Measurements from ENCODE around the gene TK2.

TK2 gene

GRCh38 chr16:66539623-66540469 lies 10.1 kb downstream of the TK2 start:
- peaks cover 2 to 6% of the 10 kb centered on the region in 2 donors for H3K4me1 ChIP-seq (ENCODE audit: control insufficient read depth in 2 of 2, insufficient read depth in 1 of 2, low read depth in 1 of 2, low read length in 2 of 2)

GRCh38 chr16:66538910-66539309 lies 11.0 kb downstream of the TK2 start:
- no peak overlapping the region for H3K27ac ChIP-seq (replicated peaks; ENCODE audit: low read length)
- H3K9me3 ChIP-seq (replicated peaks in 1 of 2; ENCODE audit: control insufficient read depth in 2 of 2, insufficient read depth in 1 of 2, low read depth in 1 of 2, low read length in 2 of 2) = no peaks in the 10 kb centered on the region
- H4K8ac ChIP-seq (ENCODE audit: low read depth, low read length) = no peak overlapping the region
- no peak for DNase-seq (ENCODE audit: low spot score)
- H3K9ac ChIP-seq (ENCODE audit: low read depth, low read length, poor library complexity) = no peak overlapping the region
- no peak overlapping the region for H3K23ac ChIP-seq (ENCODE audit: low read depth, low read length, poor library complexity)
- H3K36me3 ChIP-seq (replicated peaks in 1 of 2; ENCODE audit: control insufficient read depth in 2 of 2, insufficient read depth in 2 of 2, low read length in 2 of 2) = peaks cover 0 to 55% of the 10 kb centered on the region in 2 donors
- no CpG with 5 or more reads among the region's 5 CpGs for WGBS, 2 donors (ENCODE audit: extremely low coverage in 2 of 2, insufficient read length in 2 of 2, insufficient replicate concordance in 1 of 2)
- H2BK5ac ChIP-seq (ENCODE audit: low read length) = no peak overlapping the region
- no peak overlapping the region for H2BK12ac ChIP-seq (ENCODE audit: low read length)
- H3K4me1 ChIP-seq (ENCODE audit: control insufficient read depth in 2 of 2, insufficient read depth in 1 of 2, low read depth in 1 of 2, low read length in 2 of 2) = peaks cover 2 to 6% of the 10 kb centered on the region in 2 donors
- no peak overlapping the region for H2AK5ac ChIP-seq (ENCODE audit: low read depth, low read length)
- no peak overlapping the region for H2BK15ac ChIP-seq (ENCODE audit: low read length)
- H3K4me3 ChIP-seq (ENCODE audit: low read length in 2 of 2) = no peak overlapping the region
- no peak overlapping the region for H3K4me2 ChIP-seq (ENCODE audit: insufficient read depth, low read length, poor library complexity, severe bottlenecking)
- no peak overlapping the region for H2AFZ ChIP-seq (ENCODE audit: low read length)
- no peak overlapping the region for H4K91ac ChIP-seq (ENCODE audit: low read depth, low read length, poor library complexity)
- no peak overlapping the region for H2BK120ac ChIP-seq (ENCODE audit: low read depth, low read length)
- H3K14ac ChIP-seq (ENCODE audit: low read length) = no peak overlapping the region
- H3K27me3 ChIP-seq (ENCODE audit: control insufficient read depth in 3 of 3, insufficient read depth in 3 of 3, low read depth in 1 of 3, low read length in 3 of 3) = no peaks in the 10 kb centered on the region
- no peak overlapping the region for H3K4ac ChIP-seq (ENCODE audit: low read length)
- H3K79me1 ChIP-seq (ENCODE audit: low read depth, low read length) = no peaks in the 10 kb centered on the region
- no peak overlapping the region for H3K18ac ChIP-seq (ENCODE audit: low read length)

More at GRCh38 chr16:66539623-66540469, 10.1 kb downstream of the TK2 start:
- Histone ChIP-seq H2BK15ac (ENCODE audit: low read length) (no peak overlapping the region), H3K79me1 (ENCODE audit: low read depth, low read length) (no peaks in the 10 kb centered on the region), H3K27me3 (ENCODE audit: control insufficient read depth in 3 of 3, insufficient read depth in 3 of 3, low read depth in 1 of 3, low read length in 3 of 3) (no peaks in the 10 kb centered on the region), H4K91ac (ENCODE audit: low read depth, low read length, poor library complexity) (no peak overlapping the region), H3K36me3 (replicated peaks in 1 of 2; ENCODE audit: control insufficient read depth in 2 of 2, insufficient read depth in 2 of 2, low read length in 2 of 2) (peaks cover 0 to 47% of the 10 kb centered on the region in 2 donors), H2BK5ac (ENCODE audit: low read length) (no peak overlapping the region), H3K23ac (ENCODE audit: low read depth, low read length, poor library complexity) (no peak overlapping the region), H3K27ac (replicated peaks; ENCODE audit: low read length) (no peak overlapping the region), H3K18ac (ENCODE audit: low read length) (no peak overlapping the region), H2BK12ac (ENCODE audit: low read length) (no peak overlapping the region), H3K9ac (ENCODE audit: low read depth, low read length, poor library complexity) (no peak overlapping the region), H2AK5ac (ENCODE audit: low read depth, low read length) (no peak overlapping the region), H3K4me2 (ENCODE audit: insufficient read depth, low read length, poor library complexity, severe bottlenecking) (no peak overlapping the region), H4K8ac (ENCODE audit: low read depth, low read length) (no peak overlapping the region), H2AFZ (ENCODE audit: low read length) (no peak overlapping the region), H3K4ac (ENCODE audit: low read length) (no peak overlapping the region), H3K4me3 (ENCODE audit: low read length in 2 of 2) (no peak overlapping the region), H3K14ac (ENCODE audit: low read length) (no peak overlapping the region), H3K9me3 (replicated peaks in 1 of 2; ENCODE audit: control insufficient read depth in 2 of 2, insufficient read depth in 1 of 2, low read depth in 1 of 2, low read length in 2 of 2) (no peaks in the 10 kb centered on the region), H2BK120ac (ENCODE audit: low read depth, low read length) (no peak overlapping the region)
- DNase-seq (ENCODE audit: low spot score) = no peak
- WGBS, 2 donors (ENCODE audit: extremely low coverage in 2 of 2, insufficient read length in 2 of 2, insufficient replicate concordance in 1 of 2) = no CpG with 5 or more reads among the region's 3 CpGs

GRCh38 chr16:66537236-66537635 lies 12.7 kb downstream of the TK2 start:
- H2AFZ ChIP-seq (ENCODE audit: low read length) = no peak overlapping the region
- no CpG with 5 or more reads among the region's 2 CpGs for WGBS, 2 donors (ENCODE audit: extremely low coverage in 2 of 2, insufficient read length in 2 of 2, insufficient replicate concordance in 1 of 2)
- no peak overlapping the region for H4K91ac ChIP-seq (ENCODE audit: low read depth, low read length, poor library complexity)
- no peak overlapping the region for H4K8ac ChIP-seq (ENCODE audit: low read depth, low read length)
- H3K4me2 ChIP-seq (ENCODE audit: insufficient read depth, low read length, poor library complexity, severe bottlenecking) = no peak overlapping the region
- no peaks in the 10 kb centered on the region for H3K9me3 ChIP-seq (replicated peaks in 1 of 2; ENCODE audit: control insufficient read depth in 2 of 2, insufficient read depth in 1 of 2, low read depth in 1 of 2, low read length in 2 of 2)
- no peaks in the 10 kb centered on the region for H3K79me1 ChIP-seq (ENCODE audit: low read depth, low read length)
- peaks cover 0 to 52% of the 10 kb centered on the region in 2 donors for H3K36me3 ChIP-seq (replicated peaks in 1 of 2; ENCODE audit: control insufficient read depth in 2 of 2, insufficient read depth in 2 of 2, low read length in 2 of 2)
- H3K27me3 ChIP-seq (ENCODE audit: control insufficient read depth in 3 of 3, insufficient read depth in 3 of 3, low read depth in 1 of 3, low read length in 3 of 3) = no peaks in the 10 kb centered on the region
- no peak overlapping the region for H3K23ac ChIP-seq (ENCODE audit: low read depth, low read length, poor library complexity)
- H3K9ac ChIP-seq (ENCODE audit: low read depth, low read length, poor library complexity) = peak overlapping the region; percentile 61
- no peak overlapping the region for H3K4me3 ChIP-seq (ENCODE audit: low read length in 2 of 2)
- no peak overlapping the region for H2BK15ac ChIP-seq (ENCODE audit: low read length)
- no peak overlapping the region for H3K4ac ChIP-seq (ENCODE audit: low read length)
- H2BK12ac ChIP-seq (ENCODE audit: low read length) = no peak overlapping the region
- peaks cover 2 to 3% of the 10 kb centered on the region in 2 donors for H3K4me1 ChIP-seq (ENCODE audit: control insufficient read depth in 2 of 2, insufficient read depth in 1 of 2, low read depth in 1 of 2, low read length in 2 of 2)
- H3K18ac ChIP-seq (ENCODE audit: low read length) = no peak overlapping the region
- H2BK5ac ChIP-seq (ENCODE audit: low read length) = no peak overlapping the region
- H3K14ac ChIP-seq (ENCODE audit: low read length) = no peak overlapping the region
- no peak overlapping the region for H2AK5ac ChIP-seq (ENCODE audit: low read depth, low read length)
- H3K27ac ChIP-seq (replicated peaks; ENCODE audit: low read length) = no peak overlapping the region
- H2BK120ac ChIP-seq (ENCODE audit: low read depth, low read length) = no peak overlapping the region
- DNase-seq (ENCODE audit: low spot score) = no peak

GRCh38 chr16:66536525-66536924 lies 13.4 kb downstream of the TK2 start:
- no peaks in the 10 kb centered on the region for H3K27me3 ChIP-seq (ENCODE audit: control insufficient read depth in 3 of 3, insufficient read depth in 3 of 3, low read depth in 1 of 3, low read length in 3 of 3)
- H3K4me1 ChIP-seq (ENCODE audit: control insufficient read depth in 2 of 2, insufficient read depth in 1 of 2, low read depth in 1 of 2, low read length in 2 of 2) = peaks cover 0 to 2% of the 10 kb centered on the region in 2 donors
- H3K18ac ChIP-seq (ENCODE audit: low read length) = no peak overlapping the region
- no peak overlapping the region for H2BK12ac ChIP-seq (ENCODE audit: low read length)
- no peak overlapping the region for H3K4me2 ChIP-seq (ENCODE audit: insufficient read depth, low read length, poor library complexity, severe bottlenecking)
- H3K14ac ChIP-seq (ENCODE audit: low read length) = no peak overlapping the region
- no peak overlapping the region for H2AK5ac ChIP-seq (ENCODE audit: low read depth, low read length)
- H2BK15ac ChIP-seq (ENCODE audit: low read length) = no peak overlapping the region
- no peak overlapping the region for H3K23ac ChIP-seq (ENCODE audit: low read depth, low read length, poor library complexity)
- H3K36me3 ChIP-seq (replicated peaks in 1 of 2; ENCODE audit: control insufficient read depth in 2 of 2, insufficient read depth in 2 of 2, low read length in 2 of 2) = peaks cover 0 to 53% of the 10 kb centered on the region in 2 donors
- H4K8ac ChIP-seq (ENCODE audit: low read depth, low read length) = no peak overlapping the region
- H2BK5ac ChIP-seq (ENCODE audit: low read length) = no peak overlapping the region
- WGBS, 2 donors (ENCODE audit: extremely low coverage in 2 of 2, insufficient read length in 2 of 2, insufficient replicate concordance in 1 of 2) = no CpG with 5 or more reads among the region's 4 CpGs
- no peak overlapping the region for H2BK120ac ChIP-seq (ENCODE audit: low read depth, low read length)
- H3K79me1 ChIP-seq (ENCODE audit: low read depth, low read length) = no peaks in the 10 kb centered on the region
- no peak overlapping the region for H3K4ac ChIP-seq (ENCODE audit: low read length)
- no peaks in the 10 kb centered on the region for H3K9me3 ChIP-seq (replicated peaks in 1 of 2; ENCODE audit: control insufficient read depth in 2 of 2, insufficient read depth in 1 of 2, low read depth in 1 of 2, low read length in 2 of 2)
- no peak overlapping the region for H4K91ac ChIP-seq (ENCODE audit: low read depth, low read length, poor library complexity)
- H2AFZ ChIP-seq (ENCODE audit: low read length) = no peak overlapping the region
- H3K4me3 ChIP-seq (ENCODE audit: low read length in 2 of 2) = no peak overlapping the region
- no peak for DNase-seq (ENCODE audit: low spot score)
- no peak overlapping the region for H3K27ac ChIP-seq (replicated peaks; ENCODE audit: low read length)
- no peak overlapping the region for H3K9ac ChIP-seq (ENCODE audit: low read depth, low read length, poor library complexity)
